Fibroblast of lung (primary cell): Measurements from ENCODE around the gene PAQR7.

Source experiments
- EZH2 ChIP-seq: IDR thresholded peaks from 2 replicates; pipeline ENCODE4 v1.5.1; 2012; ENCODE audit warnings: low read length, control low read depth, mild to moderate bottlenecking; ENCODE audit errors: missing control alignments
- TF ChIP-seq, protein P1 (sequence below), 2 donors: IDR thresholded peaks in 1 of 2; conservative IDR thresholded peaks in 1 of 2; 1 replicate in 1 of 2; 2 replicates in 1 of 2; pipeline ENCODE4 v1.5.1; 2011 to 2012; ENCODE audit warnings: low read length in 2 of 2, control low read depth in 1 of 2, inconsistent platforms in 1 of 2, low read depth in 1 of 2, mild to moderate bottlenecking in 1 of 2

DNA sequence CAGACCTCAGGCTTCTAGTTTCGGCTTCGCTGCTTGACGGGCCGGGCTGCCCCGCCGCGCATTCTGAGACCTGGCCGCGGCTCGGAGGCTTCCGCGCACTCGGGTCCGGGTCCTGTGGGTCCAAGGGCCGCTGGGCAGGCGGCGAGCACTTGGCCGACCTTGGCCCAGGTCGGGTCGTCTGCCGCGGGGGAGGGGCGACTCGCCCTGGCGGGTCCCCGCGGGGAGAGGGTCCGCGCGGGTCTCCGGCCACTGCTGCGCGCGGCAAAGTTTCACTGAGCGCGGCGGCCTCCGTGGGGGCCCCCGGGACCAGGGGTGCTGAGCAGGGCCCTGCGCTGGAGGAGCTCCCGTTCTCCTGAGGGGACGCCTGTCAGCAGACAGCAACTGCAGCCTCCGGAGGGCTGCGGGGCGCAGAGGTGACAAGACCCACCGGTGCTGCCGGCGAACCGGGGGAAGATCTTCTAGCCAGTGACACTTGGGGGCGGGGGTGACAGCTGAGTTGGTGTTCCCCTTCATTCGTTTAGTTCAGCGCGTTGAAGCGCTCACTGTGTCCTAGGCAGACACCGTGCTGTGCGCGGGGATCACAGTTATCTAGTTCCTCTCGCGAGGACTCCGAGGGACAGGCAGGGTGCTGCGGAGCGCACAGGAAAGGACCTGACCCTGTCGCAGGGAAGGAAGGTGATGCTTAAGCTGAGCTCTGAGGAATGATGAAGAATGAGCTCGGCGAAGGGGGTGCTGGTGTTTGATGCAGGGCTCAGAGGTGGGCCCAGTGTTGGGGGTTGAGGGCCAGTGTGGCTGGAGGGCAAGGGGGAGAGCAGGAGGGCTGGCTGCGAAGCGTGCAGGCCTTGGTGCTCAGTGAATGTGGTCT is 55.0 kb downstream of the PAQR7 start:
- TF ChIP-seq, protein P1, sequence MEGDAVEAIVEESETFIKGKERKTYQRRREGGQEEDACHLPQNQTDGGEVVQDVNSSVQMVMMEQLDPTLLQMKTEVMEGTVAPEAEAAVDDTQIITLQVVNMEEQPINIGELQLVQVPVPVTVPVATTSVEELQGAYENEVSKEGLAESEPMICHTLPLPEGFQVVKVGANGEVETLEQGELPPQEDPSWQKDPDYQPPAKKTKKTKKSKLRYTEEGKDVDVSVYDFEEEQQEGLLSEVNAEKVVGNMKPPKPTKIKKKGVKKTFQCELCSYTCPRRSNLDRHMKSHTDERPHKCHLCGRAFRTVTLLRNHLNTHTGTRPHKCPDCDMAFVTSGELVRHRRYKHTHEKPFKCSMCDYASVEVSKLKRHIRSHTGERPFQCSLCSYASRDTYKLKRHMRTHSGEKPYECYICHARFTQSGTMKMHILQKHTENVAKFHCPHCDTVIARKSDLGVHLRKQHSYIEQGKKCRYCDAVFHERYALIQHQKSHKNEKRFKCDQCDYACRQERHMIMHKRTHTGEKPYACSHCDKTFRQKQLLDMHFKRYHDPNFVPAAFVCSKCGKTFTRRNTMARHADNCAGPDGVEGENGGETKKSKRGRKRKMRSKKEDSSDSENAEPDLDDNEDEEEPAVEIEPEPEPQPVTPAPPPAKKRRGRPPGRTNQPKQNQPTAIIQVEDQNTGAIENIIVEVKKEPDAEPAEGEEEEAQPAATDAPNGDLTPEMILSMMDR (conservative IDR thresholded peaks at IDR 0.05 in 1 of 2, IDR thresholded peaks at IDR 0.05 in 1 of 2; ENCODE audit: low read depth in 1 of 2, low read length in 2 of 2), result no peak
- no peak for TF ChIP-seq EZH2
